AG04450 (cell line): ENCODE results near the gene CD72. TPM values are rescaled to one million over a fixed set of nuclear protein-coding genes. Genes with fewer than 3 reads are reported as not detected.
"Not testable (repeated sequence)": the region's sequence is repeated elsewhere in the genome, so short reads cannot be mapped to it uniquely, and the experiment has no call there.

Experiments
- CTCF ChIA-PET: fragments of 300-600, 350-600 bp; formaldehyde crosslinking; extraction: SDS; loops from one replicate; lab custom pipeline; 2022; ENCODE audit warnings: antibody characterized with exemption, inconsistent platforms; lab: Charles Lee
- POLR2A ChIA-PET: fragments of 350-600 bp; formaldehyde crosslinking; extraction: SDS; loops from one replicate; lab custom pipeline; 2021; ENCODE audit warnings: antibody characterized with exemption, inconsistent platforms; lab: Yijun Ruan, JAX
- DNase-seq: peaks from one replicate; pipeline ENCODE4 v3.0.0-alpha.2; 2011; ENCODE audit warnings: low read depth, low spot score
- H3K27ac ChIP-seq: one replicate; pipeline ENCODE4 v1.5.1; 2012; ENCODE audit warnings: low read depth, low read length, control low read depth
- H3K27me3 ChIP-seq: one replicate; pipeline ENCODE4 v1.6.0; 2012; ENCODE audit warnings: low read length; ENCODE audit not compliant: control insufficient read depth, insufficient read depth
- H3K4me3 ChIP-seq: 2 replicates; pipeline ENCODE4 v1.5.1; 2011; ENCODE audit warnings: mild to moderate bottlenecking, low read depth, low read length, control low read depth
- H3K9me3 ChIP-seq: 2 replicates; pipeline ENCODE4 v1.5.1; 2012; ENCODE audit warnings: low read length; ENCODE audit not compliant: control insufficient read depth, insufficient read depth
- CTCF ChIP-seq: IDR thresholded peaks from 2 replicates; pipeline ENCODE4 v1.5.1; 2011; ENCODE audit warnings: low read depth, low read length, control low read depth, inconsistent platforms
- polyA plus RNA-seq: library from polyadenylated mRNA; depleted of rRNA; stranded (reverse); fragments of >200 nt; gene quantifications from 2 replicates; pipeline ENCODE4 v1.2.3, GENCODE V29; 2011

Gene CD72
- polyA plus RNA-seq, 1 experiment: 0.86 TPM

- POLR2A ChIA-PET, H3K27ac ChIP-seq, DNase-seq, CTCF ChIA-PET, H3K9me3 ChIP-seq, H3K27me3 ChIP-seq, H3K4me3 ChIP-seq: not testable (repeated sequence)
These were observed 18.6 kb upstream of the CD72 start for GRCh38 chr9:35636877-35637246.

- Histone ChIP-seq H3K27ac (no peak overlapping the region), H3K9me3 (no peaks in the 10 kb centered on the region), H3K4me3 (no peak overlapping the region), H3K27me3 (no peaks in the 10 kb centered on the region)
- no peak for DNase-seq
- POLR2A ChIA-PET: no interaction called here
- TF ChIP-seq CTCF: no peak
- CTCF ChIA-PET: interaction anchor here (1.2 kb wide), 1 partner anchor 11 kb away, joined by 3 read pairs; no protein-coding TSS in a partner anchor
These were observed 18.1 kb upstream of the CD72 start for GRCh38 chr9:35636135-35636876.

GRCh38 chr9:35635730-35636129 is 17.5 kb upstream of the CD72 start:
- DNase-seq: no peak
- H3K9me3 ChIP-seq: no peaks in the 10 kb centered on the region
- CTCF ChIA-PET: interaction anchor here (1.0 to 1.2 kb wide), 2 partner anchors 11 to 32 kb away, joined by 3 read pairs; no protein-coding TSS in a partner anchor
- no peak for TF ChIP-seq CTCF
- no peak overlapping the region for H3K4me3 ChIP-seq
- H3K27ac ChIP-seq: no peak overlapping the region
- H3K27me3 ChIP-seq: no peaks in the 10 kb centered on the region
- POLR2A ChIA-PET: no interaction called here

- no peak overlapping the region for H3K27ac ChIP-seq
- no peaks in the 10 kb centered on the region for H3K9me3 ChIP-seq
- POLR2A ChIA-PET: no interaction called here
- CTCF ChIA-PET: interaction anchor here (0.6 to 2.1 kb wide), 3 partner anchors 17 to 140 kb away, joined by 3 to 10 read pairs (median 4); partner anchors contain the start of gene RUSC2
- H3K27me3 ChIP-seq: peaks cover 5% of the 10 kb centered on the region
- no peak for DNase-seq
- no peak for TF ChIP-seq CTCF
- H3K4me3 ChIP-seq: no peak overlapping the region
These were observed 11.4 kb upstream of the CD72 start for GRCh38 chr9:35629597-35629996.

- CTCF ChIA-PET: interaction anchor here (0.7 to 2.1 kb wide), 3 partner anchors 19 to 29 kb away, joined by 3 to 10 read pairs (median 4); partner anchors contain the start of genes CCDC107 and RMRP
These were observed 10.3 kb upstream of the CD72 start for GRCh38 chr9:35628389-35628991.

More at GRCh38 chr9:35628389-35628991, 10.3 kb upstream of the CD72 start:
- Histone ChIP-seq H3K9me3 (no peaks in the 10 kb centered on the region), H3K4me3 (no peak overlapping the region), H3K27me3 (peaks cover 5% of the 10 kb centered on the region), H3K27ac (no peak overlapping the region)
- no peak for TF ChIP-seq CTCF
- no peak for DNase-seq
- POLR2A ChIA-PET: no interaction called here
